Left lobe of liver (tissue), 2 donors: ENCODE data around the gene LRP5. TPM values are rescaled to one million over a fixed set of nuclear protein-coding genes. Genes with fewer than 3 reads are reported as not detected.
"Not testable (repeated sequence)": the region's sequence is repeated elsewhere in the genome, so short reads cannot be mapped to it uniquely, and the experiment has no call there.

ENCODE experiments used
- ATAC-seq: fragments of 200-7000 bp; cut with Tn5 transposase; one replicate; pipeline ENCODE4 v1.9.1; 2020; ENCODE audit warnings: mild to moderate bottlenecking, moderate library complexity
- DNase-seq: peaks from one replicate; pipeline ENCODE4 v3.0.0-alpha.2; 2020; ENCODE audit warnings: low spot score
- total RNA-seq: library from RNA; stranded (reverse); gene quantifications from one replicate; pipeline ENCODE4 v1.2.1, GENCODE V29; 2021
- donor health status: DM: no; HTN: no; CAD: no; lungs with moderate emphysema.
- donor health status: DM: no; HTN: yes; CAD: no.

The LRP5 gene
- total RNA-seq, 1 donor from 2014 or later, result 114 TPM

DNA sequence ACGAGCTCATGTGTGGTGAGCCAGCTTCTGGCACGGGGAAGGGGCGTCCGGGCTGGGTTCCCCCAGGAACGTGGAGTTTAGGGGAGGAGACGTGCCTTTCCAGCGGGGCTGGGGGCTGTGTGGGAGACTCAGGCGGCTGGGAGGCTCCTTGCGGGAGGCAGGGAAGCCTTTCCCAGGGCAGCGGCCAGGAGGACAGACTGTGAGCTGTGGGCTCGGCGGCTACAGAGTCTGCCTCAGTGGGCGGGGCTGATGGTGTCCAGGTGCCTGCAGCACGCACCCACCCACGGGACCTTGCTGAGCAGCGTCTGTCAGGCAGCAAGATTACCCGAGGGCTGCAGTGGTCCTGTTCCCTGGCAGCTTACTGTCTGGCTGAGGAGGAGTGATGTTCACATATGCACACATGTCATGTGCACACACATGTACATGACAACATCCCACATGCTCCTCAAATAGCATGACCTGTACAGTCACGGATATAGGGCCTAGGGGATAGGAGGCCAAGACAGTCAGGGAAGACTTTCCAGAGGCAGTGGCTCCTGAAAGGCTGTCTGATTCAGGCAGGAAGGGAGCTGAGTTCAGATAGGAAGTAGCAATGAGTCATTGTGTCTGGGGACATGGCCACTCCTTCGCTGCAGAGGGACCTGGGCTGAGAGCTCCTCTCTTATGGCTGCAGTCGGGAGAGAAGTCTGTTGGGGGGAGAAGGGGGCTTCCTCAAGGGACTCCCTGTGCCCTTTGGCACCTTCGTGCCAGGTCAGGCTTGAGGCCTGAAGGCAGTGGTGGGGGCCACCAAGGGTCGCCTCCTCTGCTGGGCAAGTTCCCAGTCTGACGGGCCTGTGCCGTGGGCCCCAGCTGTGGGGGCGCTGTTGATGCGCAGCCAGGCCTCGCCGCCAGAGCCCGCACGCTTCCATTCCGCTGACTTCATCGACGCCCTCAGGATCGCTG is 124.9 kb downstream of the LRP5 start:
- DNase-seq, result no peak
- peak; percentile 42 for ATAC-seq

DNA sequence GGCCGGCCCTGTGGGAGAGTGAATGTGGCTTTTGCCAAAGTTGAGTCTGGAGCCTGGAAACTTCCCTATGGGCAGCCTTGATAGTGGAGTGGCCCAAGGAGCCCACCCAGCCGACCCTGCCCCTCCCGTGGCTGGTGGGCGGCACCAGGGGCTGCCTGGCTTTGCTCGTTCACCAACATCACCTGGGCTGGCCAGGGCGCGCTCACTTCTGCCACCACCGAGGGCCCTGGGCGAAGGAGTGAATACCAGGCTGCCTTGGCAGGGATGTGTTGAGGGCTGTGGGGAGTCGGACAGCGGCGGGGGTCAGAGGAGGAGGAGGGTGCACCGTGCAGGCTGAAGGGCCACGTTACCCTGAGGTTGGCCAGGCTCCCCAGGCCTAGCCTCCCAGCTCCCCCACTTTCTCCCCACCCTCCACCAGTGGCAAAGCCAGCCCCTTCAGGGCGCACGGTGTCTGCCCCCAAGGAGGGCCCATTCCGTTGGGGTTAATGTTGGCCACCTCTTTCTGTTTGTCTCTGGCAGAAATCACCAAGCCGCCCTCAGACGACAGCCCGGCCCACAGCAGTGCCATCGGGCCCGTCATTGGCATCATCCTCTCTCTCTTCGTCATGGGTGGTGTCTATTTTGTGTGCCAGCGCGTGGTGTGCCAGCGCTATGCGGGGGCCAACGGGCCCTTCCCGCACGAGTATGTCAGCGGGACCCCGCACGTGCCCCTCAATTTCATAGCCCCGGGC is 125.7 kb downstream of the LRP5 start:
- ATAC-seq (no peak), DNase-seq (no peak)

DNA sequence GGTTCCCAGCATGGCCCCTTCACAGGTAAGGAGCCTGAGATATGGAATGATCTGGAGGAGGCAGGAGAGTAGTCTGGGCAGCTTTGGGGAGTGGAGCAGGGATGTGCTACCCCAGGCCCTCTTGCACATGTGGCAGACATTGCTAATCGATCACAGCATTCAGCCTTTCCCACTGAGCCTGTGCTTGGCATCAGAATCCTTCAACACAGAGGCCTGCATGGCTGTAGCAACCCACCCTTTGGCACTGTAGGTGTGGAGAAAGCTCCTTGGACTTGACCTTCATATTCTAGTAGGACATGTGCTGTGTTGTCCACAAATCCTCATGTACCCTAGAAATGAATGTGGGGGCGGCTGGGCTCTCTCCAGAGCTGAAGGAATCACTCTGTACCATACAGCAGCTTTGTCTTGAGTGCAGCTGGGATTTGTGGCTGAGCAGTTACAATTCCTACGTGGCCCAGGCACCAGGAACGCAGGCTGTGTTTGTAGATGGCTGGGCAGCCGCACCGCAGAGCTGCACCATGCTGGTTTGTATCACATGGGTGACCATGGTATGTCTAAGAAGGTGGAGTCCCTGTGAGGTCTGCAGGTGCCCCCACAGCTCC is 126.4 kb downstream of the LRP5 start:
- DNase-seq (no peak), ATAC-seq (no peak)

DNA sequence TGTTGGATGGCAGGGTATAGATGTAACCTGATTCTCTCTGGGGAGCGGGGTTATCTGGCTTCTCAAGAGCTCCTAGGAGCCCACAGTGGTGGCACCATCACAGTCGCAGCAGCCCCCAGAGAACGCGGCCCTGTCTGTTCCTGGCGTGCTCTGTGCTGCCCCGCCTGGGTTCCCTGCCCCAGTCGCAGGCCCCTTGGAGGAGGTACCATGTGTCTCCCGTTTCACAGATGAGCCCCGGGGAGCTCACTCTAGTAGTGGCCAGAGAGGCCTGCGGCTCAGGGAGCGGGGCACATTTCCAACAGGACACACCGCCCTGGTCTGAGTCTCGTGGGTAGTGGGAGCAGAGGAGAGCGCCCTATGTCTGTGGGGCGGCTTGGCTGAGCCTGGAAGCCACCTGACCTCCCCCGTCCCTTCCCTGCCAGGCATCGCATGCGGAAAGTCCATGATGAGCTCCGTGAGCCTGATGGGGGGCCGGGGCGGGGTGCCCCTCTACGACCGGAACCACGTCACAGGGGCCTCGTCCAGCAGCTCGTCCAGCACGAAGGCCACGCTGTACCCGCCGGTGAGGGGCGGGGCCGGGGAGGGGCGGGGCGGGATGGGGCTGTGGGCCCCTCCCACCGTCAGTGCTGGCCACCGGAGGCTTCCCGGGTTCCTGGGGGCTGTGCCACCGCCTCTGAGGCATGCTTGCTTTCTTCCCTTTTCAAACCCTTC is 127.1 kb downstream of the LRP5 start:
- no peak for ATAC-seq

DNA sequence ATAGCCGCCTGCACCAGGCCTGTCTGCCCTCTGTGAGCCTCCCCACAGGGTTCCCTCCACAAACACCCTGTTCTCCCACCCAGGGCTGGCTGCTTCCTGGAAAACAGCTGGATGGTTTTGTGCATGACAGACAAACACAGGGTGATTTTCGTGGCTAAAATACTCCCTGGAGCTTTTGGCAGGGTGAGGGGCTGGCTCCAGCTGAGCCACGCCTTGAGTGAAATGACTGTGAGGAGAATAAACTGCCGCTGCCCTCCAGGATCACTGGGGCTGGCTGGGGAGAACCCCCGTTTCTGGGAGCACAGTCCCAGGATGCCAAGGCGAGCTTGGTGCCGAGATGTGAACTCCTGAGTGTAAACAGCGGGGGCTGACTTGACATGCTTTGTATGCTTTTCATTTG is 127.8 kb downstream of the LRP5 start:
- ATAC-seq (no peak), DNase-seq (no peak)

More for the DNA sequence above, 127.1 kb downstream of the LRP5 start:
- no peak for DNase-seq

DNA sequence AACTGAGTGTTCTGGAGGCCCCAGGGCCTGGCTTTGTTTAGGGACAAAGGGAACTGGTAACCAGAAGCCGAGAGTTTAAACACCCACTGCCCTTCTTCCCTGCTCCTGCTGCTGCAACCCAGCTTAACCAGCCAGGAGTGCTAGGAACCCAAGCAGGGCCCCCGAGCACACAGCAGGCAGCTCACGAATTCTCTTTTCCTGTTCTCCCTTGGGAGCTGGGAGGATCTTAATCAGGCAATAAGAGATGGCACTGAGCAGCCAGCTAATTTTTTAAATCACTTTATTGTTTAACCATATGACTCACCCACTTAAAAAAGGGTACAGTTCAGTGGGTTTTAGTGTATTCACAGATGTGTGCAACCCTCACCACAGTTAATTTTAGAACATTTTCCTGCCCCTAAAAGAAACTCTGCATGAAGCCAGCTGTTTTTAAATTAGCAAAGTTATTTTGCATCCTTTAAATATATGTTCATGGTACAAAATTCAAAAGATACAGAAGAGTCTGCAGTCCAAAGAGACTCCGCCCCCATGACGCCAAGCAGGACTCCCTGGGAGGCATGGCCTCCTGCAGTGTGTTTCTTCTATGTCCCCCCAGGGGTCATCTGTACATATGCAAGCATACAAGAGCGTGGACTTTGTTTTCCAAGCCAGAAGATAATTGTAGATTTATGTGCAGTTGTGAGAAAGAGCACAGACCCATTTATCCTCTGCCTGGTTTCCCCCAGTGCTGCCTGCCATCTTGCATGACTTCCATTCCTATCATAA is 129.3 kb downstream of the LRP5 start:
- DNase-seq (no peak), ATAC-seq (no peak)

DNA sequence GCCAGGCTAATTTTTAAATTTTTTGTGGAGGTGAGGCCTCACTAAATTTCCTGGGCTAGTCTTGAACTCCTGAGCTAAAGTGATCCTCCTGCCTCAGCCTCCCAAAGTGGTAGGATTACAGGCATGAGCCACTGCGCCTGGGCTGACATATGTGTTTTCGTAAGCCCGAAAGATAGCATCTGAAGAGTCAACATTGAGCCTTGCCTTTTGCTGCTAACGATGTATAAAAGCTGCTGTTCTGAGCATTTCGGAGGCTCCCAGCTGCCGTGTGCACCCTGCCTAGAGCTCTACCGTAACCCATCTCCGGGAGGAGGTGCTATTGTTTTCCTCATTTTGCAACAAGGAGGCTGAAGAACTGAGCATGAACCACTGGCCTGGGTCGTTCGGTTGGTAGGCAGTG is 130.0 kb downstream of the LRP5 start:
- ATAC-seq (no peak), DNase-seq (no peak)

DNA sequence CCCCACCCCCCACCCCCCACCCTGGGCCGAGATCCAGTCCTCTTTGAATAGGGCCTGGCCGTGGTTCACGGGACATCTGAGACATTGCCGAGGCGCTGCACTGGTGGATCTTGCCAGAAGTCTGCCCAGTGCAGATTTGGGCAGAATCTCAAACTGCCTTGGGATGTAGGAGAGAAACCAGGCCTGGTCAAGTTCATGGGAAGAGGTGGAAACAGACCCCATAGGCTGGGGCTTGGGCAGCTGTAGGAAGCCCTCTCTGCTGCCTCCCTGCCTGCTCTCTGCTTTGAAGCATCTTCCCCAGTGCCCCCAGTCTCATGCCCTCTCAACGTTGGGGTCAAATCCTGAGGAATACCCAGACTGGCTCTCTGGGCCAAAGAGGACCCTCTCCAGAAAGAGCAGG is 132.2 kb downstream of the LRP5 start:
- ATAC-seq, result no peak

DNA sequence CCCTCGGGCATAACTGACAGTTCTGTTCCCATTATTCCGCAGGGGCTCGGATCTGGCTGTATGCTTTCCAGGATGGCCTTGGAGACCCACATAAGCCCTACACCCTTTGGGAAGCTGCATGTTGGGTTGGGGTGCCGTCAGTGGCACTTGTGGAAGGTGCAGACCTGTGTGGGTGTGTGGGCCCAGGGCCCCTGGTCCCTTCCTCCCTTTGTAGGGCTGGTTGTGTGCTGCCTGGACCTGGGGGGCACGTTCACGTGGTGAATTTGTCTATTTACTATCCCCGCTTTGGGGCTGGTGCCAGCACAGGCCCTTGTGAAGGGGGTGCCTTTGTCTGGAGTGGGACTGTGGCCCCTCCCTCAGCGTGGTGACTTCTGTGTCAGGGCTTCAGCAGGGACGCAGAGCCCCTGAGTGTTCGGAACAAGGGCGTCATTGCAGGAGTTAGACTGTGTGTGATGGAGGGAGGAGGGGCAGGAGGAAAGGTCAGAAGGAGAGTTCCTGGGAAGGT is 133.2 kb downstream of the LRP5 start:
- no peak for ATAC-seq
- no peak for DNase-seq

More for the DNA sequence above, 132.2 kb downstream of the LRP5 start:
- no peak for DNase-seq

DNA sequence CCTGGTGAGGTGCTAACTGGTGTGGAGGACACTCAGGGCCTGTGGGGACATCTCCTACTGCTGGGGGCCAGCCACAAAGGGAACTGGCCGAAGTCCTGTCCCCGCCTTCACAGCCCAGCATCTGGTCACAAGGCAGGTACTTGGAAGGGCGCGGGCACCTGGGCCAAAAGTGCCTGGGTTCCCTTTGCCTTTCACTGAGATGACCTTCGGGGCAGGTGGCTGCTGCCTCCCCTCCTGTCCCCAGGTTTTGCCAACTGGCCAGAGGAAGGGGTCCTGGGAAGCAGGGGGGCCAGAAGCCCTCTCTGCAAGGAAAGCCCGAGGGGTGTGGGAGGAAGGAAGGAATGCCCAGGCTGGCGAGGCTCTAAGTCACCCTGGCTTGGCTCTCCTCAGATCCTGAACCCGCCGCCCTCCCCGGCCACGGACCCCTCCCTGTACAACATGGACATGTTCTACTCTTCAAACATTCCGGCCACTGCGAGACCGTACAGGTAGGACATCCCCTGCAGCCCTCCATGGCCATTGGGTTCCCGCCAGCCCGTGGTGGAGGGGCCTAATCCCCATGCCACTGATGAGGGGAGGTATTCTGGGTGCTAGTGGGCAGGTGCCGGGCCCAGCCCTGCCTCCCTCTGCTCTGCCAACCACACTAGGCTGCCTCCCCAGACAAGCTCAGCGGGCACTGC is 133.8 kb downstream of the LRP5 start:
- ATAC-seq (peak; percentile 13), DNase-seq (no peak)

DNA sequence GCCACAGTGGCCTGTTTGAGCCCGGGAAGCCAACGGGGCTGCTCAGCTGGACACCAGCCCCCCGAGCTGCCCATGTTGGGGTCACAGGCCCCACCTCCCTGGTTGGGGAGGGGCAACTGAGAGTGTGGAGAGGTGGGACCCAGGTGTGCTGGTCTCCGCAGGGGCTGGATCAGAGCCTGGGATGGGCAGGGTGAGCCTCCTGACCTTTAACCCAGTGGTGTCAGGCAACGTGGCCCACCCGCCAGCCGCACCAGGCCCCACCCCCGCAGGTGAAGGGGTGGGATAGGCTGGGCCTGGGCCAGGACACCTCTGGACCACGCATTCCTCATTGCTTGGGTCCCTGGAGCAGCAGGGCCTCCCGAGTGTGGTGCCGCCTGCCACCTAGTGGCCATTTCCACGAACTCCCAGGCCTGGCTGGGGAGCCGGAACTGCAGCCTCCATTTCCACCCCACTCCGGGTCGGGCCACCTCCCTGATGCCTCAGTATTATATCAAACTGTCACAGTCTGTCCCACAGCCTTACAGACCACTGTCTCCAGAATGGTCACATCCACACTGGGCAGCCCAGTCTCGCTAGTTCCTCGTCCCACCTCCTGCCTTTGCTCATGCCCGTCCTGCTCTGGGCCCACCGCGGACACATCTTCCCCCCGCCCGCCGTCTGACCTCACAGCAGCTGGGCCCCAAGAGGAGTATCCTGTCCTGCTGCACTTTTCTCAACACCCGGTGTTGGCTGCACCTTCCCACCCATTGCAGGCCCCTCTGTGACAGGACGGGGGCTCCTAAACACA is 134.8 kb downstream of the LRP5 start:
- peak; percentile 90 for ATAC-seq

DNA sequence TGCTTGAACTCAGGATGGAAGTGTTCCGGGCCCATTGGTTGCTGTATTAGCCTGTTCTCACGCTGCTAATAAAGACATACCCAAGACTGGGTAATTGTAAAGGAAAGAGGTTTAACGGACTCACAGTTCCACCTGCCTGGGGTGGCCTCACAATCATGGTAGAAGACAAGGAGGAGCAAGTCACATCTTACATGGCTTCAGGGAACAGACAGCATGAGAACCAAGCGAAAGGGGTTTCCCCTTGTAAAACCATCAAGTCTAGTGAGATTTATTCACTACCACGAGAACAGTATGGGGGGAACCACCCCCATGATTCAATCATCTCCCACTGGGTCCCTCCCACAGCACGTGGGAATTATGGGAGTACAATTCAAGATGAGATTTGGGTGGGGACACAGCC is 135.5 kb downstream of the LRP5 start:
- ATAC-seq, DNase-seq: not testable (repeated sequence)

More for the DNA sequence above, 134.8 kb downstream of the LRP5 start:
- peak; percentile 75 for DNase-seq

DNA sequence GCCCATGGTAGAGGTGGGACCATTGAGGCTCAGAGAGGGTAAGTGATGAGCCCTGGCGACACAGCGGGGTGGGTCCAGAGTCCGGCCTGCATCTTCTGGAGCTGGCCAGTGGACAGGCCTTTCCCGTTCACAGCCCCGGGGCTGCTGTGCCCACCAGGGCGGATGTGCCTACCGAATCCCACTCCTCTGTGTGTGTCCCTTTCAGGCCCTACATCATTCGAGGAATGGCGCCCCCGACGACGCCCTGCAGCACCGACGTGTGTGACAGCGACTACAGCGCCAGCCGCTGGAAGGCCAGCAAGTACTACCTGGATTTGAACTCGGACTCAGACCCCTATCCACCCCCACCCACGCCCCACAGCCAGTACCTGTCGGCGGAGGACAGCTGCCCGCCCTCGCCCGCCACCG is 136.2 kb downstream of the LRP5 start:
- no peak for ATAC-seq
- no peak for DNase-seq

DNA sequence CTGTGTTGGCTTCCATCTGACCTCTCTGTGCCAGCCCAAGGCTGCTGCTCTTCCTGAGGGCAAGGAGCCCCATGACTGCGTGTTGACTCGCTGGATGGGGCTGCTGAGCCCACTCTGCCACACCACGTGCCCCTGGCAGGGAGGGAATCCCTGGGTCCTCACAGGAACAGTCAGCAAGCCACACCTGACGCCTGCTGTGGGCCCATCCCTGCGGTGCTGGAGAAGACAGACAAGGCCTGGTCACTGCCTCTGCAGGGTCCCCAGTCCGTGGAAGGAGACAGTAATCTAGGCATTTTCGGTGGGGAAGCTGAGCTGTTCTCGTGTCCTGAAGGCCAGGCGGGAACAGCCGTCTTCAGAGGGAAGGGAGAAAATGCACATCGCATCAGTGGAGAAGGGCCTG is 137.6 kb downstream of the LRP5 start:
- ATAC-seq (no peak), DNase-seq (no peak)

DNA sequence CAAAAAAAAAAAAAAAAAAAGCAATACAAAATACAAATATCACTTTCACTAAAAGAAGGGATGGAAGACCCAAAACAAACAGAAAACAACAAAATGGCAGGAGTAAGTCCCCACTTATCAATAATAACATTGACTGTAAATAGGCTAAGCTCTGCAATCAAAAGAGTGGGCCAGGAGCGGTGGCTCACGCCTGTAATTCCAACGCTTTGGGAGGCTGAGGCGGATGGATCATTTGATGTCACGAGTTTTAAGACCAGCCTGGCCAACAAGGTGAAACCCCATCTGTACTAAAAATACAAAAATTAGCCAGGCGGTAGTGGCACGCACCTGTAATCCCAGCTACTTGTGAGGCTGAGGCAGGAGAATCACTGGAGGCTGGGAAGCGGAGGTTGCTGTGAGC is 138.3 kb downstream of the LRP5 start:
- DNase-seq (no peak), ATAC-seq (no peak)

DNA sequence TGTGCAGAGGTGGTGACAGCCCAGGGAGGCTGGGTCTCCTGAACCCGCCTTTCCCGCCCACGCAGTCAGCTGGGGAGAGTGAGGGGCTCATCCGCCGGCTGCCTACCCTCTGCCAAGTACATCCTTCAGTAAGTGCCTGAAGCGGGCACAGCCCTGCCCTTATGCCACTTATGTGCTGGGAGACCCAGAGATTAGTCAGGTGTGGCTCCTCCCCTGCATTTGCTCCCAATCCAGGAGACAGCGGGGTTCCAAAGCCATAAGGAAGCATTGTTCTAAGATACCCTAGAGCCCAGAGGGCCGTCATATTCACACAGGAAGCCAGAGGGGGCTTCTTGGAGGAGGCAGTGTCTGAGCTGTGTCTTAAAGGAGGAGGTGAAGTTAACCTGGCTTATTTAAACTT is 142.4 kb downstream of the LRP5 start:
- ATAC-seq, result peak; percentile 5
- no peak for DNase-seq

DNA sequence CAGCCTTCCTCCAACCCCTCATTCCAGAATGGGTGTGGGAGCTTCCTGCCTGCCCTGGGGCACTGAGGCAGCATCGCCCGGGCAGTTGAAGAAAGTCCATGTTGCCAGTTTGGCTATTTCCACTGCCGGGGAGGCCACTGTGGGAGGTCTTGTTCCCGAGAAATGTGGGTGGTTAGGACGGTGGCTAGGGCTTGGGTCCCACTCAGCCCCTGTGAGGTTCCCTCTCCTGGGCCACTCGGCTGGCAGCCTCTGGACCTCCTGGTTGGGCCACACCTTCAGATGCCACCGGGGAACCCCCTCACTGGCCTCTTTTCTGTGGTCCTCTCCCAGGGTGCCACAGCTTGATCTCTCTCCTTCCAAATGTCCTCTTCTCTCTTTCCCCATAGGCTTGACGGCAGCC is 143.1 kb downstream of the LRP5 start:
- ATAC-seq, result no peak
- no peak for DNase-seq

DNA sequence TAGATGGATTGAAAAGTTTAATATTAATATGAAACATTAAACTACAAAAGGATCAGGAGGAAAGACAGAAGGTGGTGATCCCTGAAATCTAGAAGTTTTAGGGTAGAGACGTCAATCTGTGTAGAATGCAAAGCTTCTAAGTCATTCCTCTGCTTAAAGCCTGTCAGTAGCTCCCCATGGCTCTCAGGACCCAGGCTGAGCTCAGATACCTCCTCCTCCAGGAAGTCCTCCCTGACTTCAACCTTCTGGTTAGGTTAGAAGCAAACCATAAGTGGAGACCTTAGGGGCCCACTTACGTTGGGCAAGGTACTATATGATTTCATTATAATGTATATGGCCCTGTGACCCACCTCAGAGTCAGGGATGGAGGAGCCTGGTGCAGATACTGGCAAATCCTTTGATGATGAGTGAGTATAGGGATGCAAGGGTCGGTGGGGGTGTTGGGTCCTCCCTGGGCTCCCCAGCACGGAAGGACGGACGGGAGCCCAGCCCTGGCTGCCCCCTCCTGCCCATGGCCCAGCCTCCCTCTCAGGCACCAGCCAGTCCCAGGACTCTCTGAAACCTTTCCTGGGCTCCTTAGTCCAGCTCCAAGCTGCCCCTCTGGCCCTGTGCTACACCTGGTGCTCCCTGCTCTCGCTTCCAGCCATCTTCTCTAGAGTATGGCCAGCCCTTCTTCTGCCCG is 145.0 kb downstream of the LRP5 start:
- DNase-seq (no peak), ATAC-seq (no peak)
